ENCODE measurements around the gene CYP11A1.

- no peak for TF ChIP-seq CTCF (IDR thresholded peaks at IDR 0.05)
- no peak for TF ChIP-seq POLR2A (IDR thresholded peaks at IDR 0.05)
- TF ChIP-seq EP300 (IDR thresholded peaks at IDR 0.05) = no peak
These were observed 47.7 kb downstream of the CYP11A1 start for GRCh38 chr15:74319596-74320351.
